Stimulated activated CD4-positive, alpha-beta T cell treated with anti-CD3 and anti-CD28 coated beads, TNF-alpha, amount 100 ng/mL, for 48 hours (primary cell): ENCODE data around the gene GNAI3.
"Not testable (repeated sequence)": the region's sequence is repeated elsewhere in the genome, so short reads cannot be mapped to it uniquely, and the experiment has no call there.

Source experiments
- DNase-seq, 3 donors: peaks; one replicate each; pipeline ENCODE4 v3.0.0-alpha.2; 2020; ENCODE audit warnings: low read depth in 3 of 3

Gene GNAI3

GRCh38 chr1:109660691-109661026, 112.2 kb downstream of the GNAI3 start:
- not testable (repeated sequence) for DNase-seq

- no peak for DNase-seq
These were observed 113.0 kb downstream of the GNAI3 start for GRCh38 chr1:109661391-109661790.

- no peak for DNase-seq
These were observed 116.3 kb downstream of the GNAI3 start for GRCh38 chr1:109664671-109665070.

GRCh38 chr1:109667452-109668122, 119.2 kb downstream of the GNAI3 start, which contains the start of gene GSTM2:
Gene GSTM2, plus strand, starts transcription at chr1:109668057. Its CDS starts 59 bp downstream, at chr1:109668116.
- DNase-seq = peak; percentile 70 to 91 (median 78)
